ENCODE measurements around the gene TBC1D2. TPM values are rescaled to one million over a fixed set of nuclear protein-coding genes. Genes with fewer than 3 reads are reported as not detected.
A peak's percentile ranks its signal among the peaks of the same experiment; 100 is the strongest.

The TBC1D2 gene
- total RNA-seq, 6 donors from 2014 or later: 62.4 to 217 (median 119) TPM

- peaks cover 6 to 64% (median 42%) of the 10 kb centered on the region in 4 donors for H3K36me3 ChIP-seq
Measured at GRCh38 chr9:98226516-98226915, 28.9 kb downstream of the TBC1D2 start.

GRCh38 chr9:98225015-98225442 is 30.4 kb downstream of the TBC1D2 start:
- DNase-seq (no peak), ATAC-seq (ENCODE audit: low FRiP score in 2 of 2) (no peak)
- no peaks in the 10 kb centered on the region for H3K27me3 ChIP-seq
- no peak overlapping the region for H3K4me3 ChIP-seq
- TF ChIP-seq CTCF (IDR thresholded peaks at IDR 0.05): no peak
- TF ChIP-seq EP300 (IDR thresholded peaks at IDR 0.05): no peak
- no peak for TF ChIP-seq POLR2A (IDR thresholded peaks at IDR 0.05)
- TF ChIP-seq POLR2AphosphoS5 (IDR thresholded peaks at IDR 0.05): no peak
- peaks cover 8 to 69% (median 49%) of the 10 kb centered on the region in 4 donors for H3K36me3 ChIP-seq
- peak overlapping the region in 1 of 4 donors; percentile 1 for H3K27ac ChIP-seq
- 76 to 93% methylated on average over 4 to 6 of the region's 6 CpGs for WGBS, 2 donors
- no peaks in the 10 kb centered on the region for H3K9me3 ChIP-seq
- peaks cover 11 to 24% (median 14%) of the 10 kb centered on the region in 4 donors for H3K4me1 ChIP-seq

More at GRCh38 chr9:98226516-98226915, 28.9 kb downstream of the TBC1D2 start:
- 16 to 20% methylated on average over 1 of the region's 1 CpG for WGBS, 2 donors
- ATAC-seq (ENCODE audit: low FRiP score in 2 of 2) (no peak), DNase-seq (no peak)
- no peak for TF ChIP-seq POLR2AphosphoS5 (IDR thresholded peaks at IDR 0.05)
- no peak for TF ChIP-seq POLR2A (IDR thresholded peaks at IDR 0.05)
- no peak for TF ChIP-seq EP300 (IDR thresholded peaks at IDR 0.05)
- no peak for TF ChIP-seq CTCF (IDR thresholded peaks at IDR 0.05)
- Histone ChIP-seq H3K9me3 (no peaks in the 10 kb centered on the region), H3K27ac (peak overlapping the region in 2 of 4 donors; percentile 10 to 24), H3K4me3 (no peak overlapping the region), H3K4me1 (peaks cover 11 to 24% (median 14%) of the 10 kb centered on the region in 4 donors), H3K27me3 (no peaks in the 10 kb centered on the region)

GRCh38 chr9:98222885-98223691 is 32.4 kb downstream of the TBC1D2 start:
- no peaks in the 10 kb centered on the region for H3K27me3 ChIP-seq

GRCh38 chr9:98220911-98221310 is 34.5 kb downstream of the TBC1D2 start:
- peaks cover 8 to 70% (median 43%) of the 10 kb centered on the region in 4 donors for H3K36me3 ChIP-seq
- H3K27me3 ChIP-seq: no peaks in the 10 kb centered on the region
- WGBS, 2 donors: 95 to 97% methylated on average over 21 of the region's 21 CpGs
- ATAC-seq (ENCODE audit: low FRiP score in 2 of 2) (no peak), DNase-seq (peak in 1 of 2 donors; percentile 85)
- H3K4me1 ChIP-seq: peaks cover 11 to 31% (median 12%) of the 10 kb centered on the region in 4 donors
- no peak overlapping the region for H3K4me3 ChIP-seq
- no peak for TF ChIP-seq POLR2A (IDR thresholded peaks at IDR 0.05)
- no peak for TF ChIP-seq CTCF (IDR thresholded peaks at IDR 0.05)
- no peak for TF ChIP-seq POLR2AphosphoS5 (IDR thresholded peaks at IDR 0.05)
- TF ChIP-seq EP300 (IDR thresholded peaks at IDR 0.05): no peak
- H3K27ac ChIP-seq: peak overlapping the region in 1 of 4 donors; percentile 2
- H3K9me3 ChIP-seq: no peaks in the 10 kb centered on the region

More at GRCh38 chr9:98222885-98223691, 32.4 kb downstream of the TBC1D2 start:
- Histone ChIP-seq H3K4me1 (peaks cover 11 to 34% (median 12%) of the 10 kb centered on the region in 4 donors), H3K9me3 (no peaks in the 10 kb centered on the region), H3K27ac (peak overlapping the region in 3 of 4 donors; percentile 25 to 71 (median 61)), H3K36me3 (peaks cover 8 to 68% (median 40%) of the 10 kb centered on the region in 4 donors), H3K4me3 (no peak overlapping the region)
- ATAC-seq (ENCODE audit: low FRiP score in 2 of 2) (peak in 1 of 2 donors; percentile 70), DNase-seq (no peak)
- WGBS, 2 donors: 40 to 61% methylated on average over 5 of the region's 5 CpGs
- no peak for TF ChIP-seq POLR2A (IDR thresholded peaks at IDR 0.05)
- peak in 1 of 4 donors; percentile 15 for TF ChIP-seq EP300 (IDR thresholded peaks at IDR 0.05)

- peaks cover 10 to 31% (median 11%) of the 10 kb centered on the region in 4 donors for H3K4me1 ChIP-seq
Measured at GRCh38 chr9:98219794-98220370, 35.6 kb downstream of the TBC1D2 start.

More at GRCh38 chr9:98219794-98220370, 35.6 kb downstream of the TBC1D2 start:
- Histone ChIP-seq H3K27ac (peak overlapping the region in 3 of 4 donors; percentile 44 to 72 (median 70)), H3K36me3 (peaks cover 8 to 70% (median 45%) of the 10 kb centered on the region in 4 donors), H3K27me3 (no peaks in the 10 kb centered on the region), H3K4me3 (no peak overlapping the region), H3K9me3 (no peaks in the 10 kb centered on the region)
- no peak for TF ChIP-seq POLR2AphosphoS5 (IDR thresholded peaks at IDR 0.05)
- no peak for TF ChIP-seq EP300 (IDR thresholded peaks at IDR 0.05)
- TF ChIP-seq POLR2A (IDR thresholded peaks at IDR 0.05): no peak
- ATAC-seq (ENCODE audit: low FRiP score in 2 of 2): no peak
- peak in 1 of 2 donors; percentile 35 for DNase-seq
- 68 to 91% methylated on average over 5 to 11 of the region's 11 CpGs for WGBS, 2 donors

All from upper lobe of left lung (tissue), 6 donors.